Measurements from ENCODE around the gene LAMP1.
A peak's percentile ranks its signal among the peaks of the same experiment; 100 is the strongest.

LAMP1 gene

GRCh38 chr13:113291129-113291528 is 5.9 kb upstream of the LAMP1 start:
- TF ChIP-seq GLIS3 (CRISPR knock-in tag; IDR thresholded peaks at IDR 0.05) (no peak), PATZ1 (CRISPR knock-in tag; IDR thresholded peaks at IDR 0.05; ENCODE audit: borderline replicate concordance) (no peak), ARNTL (CRISPR knock-in tag; IDR thresholded peaks at IDR 0.05; ENCODE audit: borderline replicate concordance, low read depth) (no peak), ESRRG (CRISPR knock-in tag; IDR thresholded peaks at IDR 0.05) (no peak), ZC3H10 (CRISPR knock-in tag; IDR thresholded peaks at IDR 0.05) (no peak), ZFP3 (CRISPR knock-in tag; IDR thresholded peaks at IDR 0.05) (no peak)
- ATAC-seq, result no peak

GRCh38 chr13:113292021-113292862 is 4.8 kb upstream of the LAMP1 start:
- TF ChIP-seq RARB (CRISPR knock-in tag; IDR thresholded peaks at IDR 0.05) (no peak), OSR1 (CRISPR knock-in tag; IDR thresholded peaks at IDR 0.05) (no peak), ESRRG (CRISPR knock-in tag; IDR thresholded peaks at IDR 0.05) (no peak), ZC3H10 (CRISPR knock-in tag; IDR thresholded peaks at IDR 0.05) (no peak)
- ATAC-seq, result peak; percentile 76

GRCh38 chr13:113293686-113294085 is 3.4 kb upstream of the LAMP1 start:
- ATAC-seq, result no peak
- TF ChIP-seq TCF4 (CRISPR knock-in tag; IDR thresholded peaks at IDR 0.05; ENCODE audit: borderline replicate concordance) (no peak), ZNF70 (CRISPR knock-in tag; IDR thresholded peaks at IDR 0.05) (no peak), ZC3H10 (CRISPR knock-in tag; IDR thresholded peaks at IDR 0.05) (no peak), ESRRG (CRISPR knock-in tag; IDR thresholded peaks at IDR 0.05) (no peak), ZNF8 (CRISPR knock-in tag; IDR thresholded peaks at IDR 0.05) (no peak)

GRCh38 chr13:113295776-113296175 is 1.3 kb upstream of the LAMP1 start:
- no peak for ATAC-seq

GRCh38 chr13:113297370-113298042 is 467 bp downstream of the LAMP1 start:
- TF ChIP-seq PPARA (CRISPR knock-in tag; IDR thresholded peaks at IDR 0.05; ENCODE audit: borderline replicate concordance), result no peak
- 0 out of 2 replicates have a peak, but pooled peaks have one; percentile 1 for TF ChIP-seq CSDC2 (CRISPR knock-in tag; IDR thresholded peaks at IDR 0.05)
- ATAC-seq, result peak; percentile 10; the same call in 2 of the 3 replicates

More at GRCh38 chr13:113295776-113296175, 1.3 kb upstream of the LAMP1 start:
- no peak for TF ChIP-seq ZNF70 (CRISPR knock-in tag; IDR thresholded peaks at IDR 0.05)
- TF ChIP-seq TOX (CRISPR knock-in tag; IDR thresholded peaks at IDR 0.05; ENCODE audit: borderline replicate concordance), result no peak
- no peak for TF ChIP-seq TSHZ2 (CRISPR knock-in tag; IDR thresholded peaks at IDR 0.05)
- TF ChIP-seq CREB5 (CRISPR knock-in tag; IDR thresholded peaks at IDR 0.05; ENCODE audit: low read depth), result no peak
- TF ChIP-seq ZFP3 (CRISPR knock-in tag; IDR thresholded peaks at IDR 0.05), result no peak

All from SK-N-SH treated with all-trans-retinoic acid at 6 μM for 48 hours (cell line).